Measurements from ENCODE around the gene CLC.
"Not testable (repeated sequence)": the region's sequence is repeated elsewhere in the genome, so short reads cannot be mapped to it uniquely, and the experiment has no call there.

DNA sequence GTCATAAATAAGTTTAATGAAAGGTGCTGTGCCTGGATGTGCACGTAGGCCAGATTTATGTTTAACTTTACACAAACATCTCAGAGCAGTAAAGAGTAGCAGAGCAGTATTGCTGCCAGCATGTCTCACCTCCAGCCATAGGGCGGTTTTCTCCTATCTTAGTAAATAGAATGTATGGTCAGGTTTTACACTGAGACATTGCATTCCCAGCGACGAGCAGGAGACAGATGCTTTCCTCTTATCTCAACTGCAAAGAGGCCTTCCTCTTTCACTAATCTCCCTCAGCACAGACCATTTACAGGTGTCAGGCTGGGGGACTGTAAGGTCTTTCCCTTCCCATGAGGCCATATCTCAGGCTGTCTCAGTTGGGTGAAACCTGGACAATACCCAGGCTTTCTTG is 49.2 kb downstream of the CLC start:
- TF ChIP-seq ZNF121 (tag by site-specific recombination; IDR thresholded peaks at IDR 0.05); MYNN (tag by site-specific recombination; IDR thresholded peaks at IDR 0.05; ENCODE audit: borderline replicate concordance): not testable (repeated sequence)
- TF ChIP-seq, protein P1, sequence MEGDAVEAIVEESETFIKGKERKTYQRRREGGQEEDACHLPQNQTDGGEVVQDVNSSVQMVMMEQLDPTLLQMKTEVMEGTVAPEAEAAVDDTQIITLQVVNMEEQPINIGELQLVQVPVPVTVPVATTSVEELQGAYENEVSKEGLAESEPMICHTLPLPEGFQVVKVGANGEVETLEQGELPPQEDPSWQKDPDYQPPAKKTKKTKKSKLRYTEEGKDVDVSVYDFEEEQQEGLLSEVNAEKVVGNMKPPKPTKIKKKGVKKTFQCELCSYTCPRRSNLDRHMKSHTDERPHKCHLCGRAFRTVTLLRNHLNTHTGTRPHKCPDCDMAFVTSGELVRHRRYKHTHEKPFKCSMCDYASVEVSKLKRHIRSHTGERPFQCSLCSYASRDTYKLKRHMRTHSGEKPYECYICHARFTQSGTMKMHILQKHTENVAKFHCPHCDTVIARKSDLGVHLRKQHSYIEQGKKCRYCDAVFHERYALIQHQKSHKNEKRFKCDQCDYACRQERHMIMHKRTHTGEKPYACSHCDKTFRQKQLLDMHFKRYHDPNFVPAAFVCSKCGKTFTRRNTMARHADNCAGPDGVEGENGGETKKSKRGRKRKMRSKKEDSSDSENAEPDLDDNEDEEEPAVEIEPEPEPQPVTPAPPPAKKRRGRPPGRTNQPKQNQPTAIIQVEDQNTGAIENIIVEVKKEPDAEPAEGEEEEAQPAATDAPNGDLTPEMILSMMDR (tag by site-specific recombination; IDR thresholded peaks at IDR 0.05) = not testable (repeated sequence)
- TF ChIP-seq, protein P2, sequence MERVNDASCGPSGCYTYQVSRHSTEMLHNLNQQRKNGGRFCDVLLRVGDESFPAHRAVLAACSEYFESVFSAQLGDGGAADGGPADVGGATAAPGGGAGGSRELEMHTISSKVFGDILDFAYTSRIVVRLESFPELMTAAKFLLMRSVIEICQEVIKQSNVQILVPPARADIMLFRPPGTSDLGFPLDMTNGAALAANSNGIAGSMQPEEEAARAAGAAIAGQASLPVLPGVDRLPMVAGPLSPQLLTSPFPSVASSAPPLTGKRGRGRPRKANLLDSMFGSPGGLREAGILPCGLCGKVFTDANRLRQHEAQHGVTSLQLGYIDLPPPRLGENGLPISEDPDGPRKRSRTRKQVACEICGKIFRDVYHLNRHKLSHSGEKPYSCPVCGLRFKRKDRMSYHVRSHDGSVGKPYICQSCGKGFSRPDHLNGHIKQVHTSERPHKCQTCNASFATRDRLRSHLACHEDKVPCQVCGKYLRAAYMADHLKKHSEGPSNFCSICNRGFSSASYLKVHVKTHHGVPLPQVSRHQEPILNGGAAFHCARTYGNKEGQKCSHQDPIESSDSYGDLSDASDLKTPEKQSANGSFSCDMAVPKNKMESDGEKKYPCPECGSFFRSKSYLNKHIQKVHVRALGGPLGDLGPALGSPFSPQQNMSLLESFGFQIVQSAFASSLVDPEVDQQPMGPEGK (tag by site-specific recombination; IDR thresholded peaks at IDR 0.05) = not testable (repeated sequence)

Data from HEK293 (cell line).